NOMO-1 (cell line): ENCODE data around the gene CALCB.

Source experiments
- DNase-seq, 2 experiments: peaks; one replicate each; lab custom pipeline; 2025; ENCODE audit not compliant: unreplicated experiment in 2 of 2; lab: John Stamatoyannopoulos, UW

Gene CALCB

GRCh38 chr11:15117751-15118150 is 44.4 kb downstream of the CALCB start:
- DNase-seq = no peak

GRCh38 chr11:15118431-15118830 is 45.0 kb downstream of the CALCB start:
- no peak for DNase-seq

- no peak for DNase-seq
Measured at GRCh38 chr11:15119352-15119751, 46.0 kb downstream of the CALCB start.

GRCh38 chr11:15119826-15120225 is 46.4 kb downstream of the CALCB start:
- DNase-seq = no peak

- DNase-seq = no peak
Measured at GRCh38 chr11:15123849-15124248, 50.5 kb downstream of the CALCB start.

- no peak for DNase-seq
Measured at GRCh38 chr11:15124528-15124927, 51.1 kb downstream of the CALCB start.

- DNase-seq = no peak
Measured at GRCh38 chr11:15127341-15127740, 53.9 kb downstream of the CALCB start.
